Erythroblast (primary cell): Measurements from ENCODE around the gene CRLF2.
"Not testable (repeated sequence)": the region's sequence is repeated elsewhere in the genome, so short reads cannot be mapped to it uniquely, and the experiment has no call there.

Source experiments
- DNase-seq, 2 experiments: peaks; one replicate each; lab custom pipeline; 2025; lab: John Stamatoyannopoulos, UW
- GATA1 ChIP-seq: IDR thresholded peaks from 2 replicates; pipeline ENCODE4 v1.6.1; 2011; ENCODE audit warnings: low read depth, mild to moderate bottlenecking, control low read depth, low read length, moderate library complexity
- POLR2A ChIP-seq: IDR thresholded peaks from 2 replicates; pipeline ENCODE4 v1.6.1; 2011; ENCODE audit warnings: mild to moderate bottlenecking, low read length

CRLF2 gene

DNA sequence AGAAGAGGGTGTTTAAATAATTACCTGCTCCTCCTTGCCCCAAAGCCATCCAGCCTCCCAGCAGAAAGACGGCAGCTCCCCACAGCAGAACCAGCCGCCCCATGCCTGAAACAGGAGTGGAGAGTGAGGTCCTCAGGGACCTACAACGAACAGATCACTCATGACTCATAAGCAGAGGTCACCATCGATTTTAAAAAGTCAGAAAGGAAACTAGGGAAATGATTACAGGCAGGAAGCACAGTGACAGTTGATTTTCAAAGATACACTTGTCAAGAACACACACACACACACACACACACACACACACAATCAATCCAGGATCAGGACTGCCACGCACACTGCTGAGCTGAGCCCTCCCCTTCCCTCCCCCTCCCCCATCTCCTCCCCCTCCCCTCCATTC, at the start of gene CRLF2:
Gene CRLF2, minus strand, starts transcription at position 118 of the 400 bp plus-strand sequence. Its CDS starts 15 bp downstream, at position 103.
- TF ChIP-seq GATA1 (no peak), POLR2A (no peak)
- no peak for DNase-seq

DNA sequence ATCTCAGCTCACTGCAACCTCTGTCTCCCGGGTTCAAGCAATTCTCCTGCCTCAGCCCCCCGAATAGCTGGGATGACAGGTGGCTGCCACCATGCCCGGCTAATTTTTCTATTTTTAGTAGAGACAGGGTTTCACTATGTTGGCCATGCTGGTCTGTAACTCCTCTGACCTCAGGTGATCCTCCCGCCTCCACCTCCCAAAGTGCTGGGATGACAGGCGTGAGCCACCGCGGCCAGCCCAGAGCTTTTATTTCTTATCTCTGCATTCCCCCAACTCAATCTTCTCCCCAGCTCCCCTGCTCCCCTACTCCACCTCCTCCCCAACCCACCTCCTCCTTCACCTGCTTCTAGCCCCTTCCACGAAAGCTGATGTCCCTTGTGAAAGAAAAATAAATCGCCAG, 49.3 kb upstream of the CRLF2 start:
- DNase-seq = not testable (repeated sequence)

DNA sequence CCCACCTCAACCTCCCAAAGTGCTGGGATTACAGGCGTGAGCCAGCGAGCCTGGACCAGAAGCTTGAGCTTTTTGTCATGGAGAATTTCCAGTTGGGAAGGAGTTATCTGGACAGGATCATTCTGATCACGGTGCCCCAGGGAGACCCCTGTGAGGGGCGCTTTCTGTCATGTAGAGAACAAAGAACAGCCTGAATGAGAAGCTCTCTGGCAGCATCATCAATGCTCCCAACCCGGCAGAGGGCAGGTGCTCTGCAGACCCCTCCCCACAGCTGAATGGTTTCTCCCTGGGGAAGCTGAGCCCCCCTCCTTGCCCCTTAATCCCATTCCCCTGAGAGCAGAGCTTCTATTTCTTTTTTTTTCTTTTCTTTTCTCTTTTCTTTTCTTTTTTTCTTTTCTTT, 48.8 kb upstream of the CRLF2 start:
- no peak for DNase-seq
- TF ChIP-seq GATA1 (no peak), POLR2A (no peak)

DNA sequence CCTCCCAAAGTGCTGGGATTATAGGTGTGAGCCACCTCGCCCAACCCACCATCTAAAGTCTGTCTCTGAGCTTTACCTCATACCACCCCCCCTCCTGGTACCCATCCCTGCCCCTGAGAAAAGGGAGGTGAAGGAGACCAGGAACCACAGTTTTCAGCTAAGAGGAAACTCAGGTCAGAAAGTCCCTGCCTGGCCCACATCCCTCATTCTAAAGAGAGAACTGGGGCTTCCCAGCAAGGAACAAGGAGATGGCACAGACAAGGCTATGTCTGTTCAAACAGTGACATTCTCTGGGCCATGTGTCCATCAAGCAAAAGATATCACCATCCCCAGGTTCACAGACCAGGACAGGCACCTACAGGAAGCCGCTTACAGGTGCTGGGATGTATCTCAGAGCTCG, 40.4 kb upstream of the CRLF2 start:
- TF ChIP-seq GATA1 = no peak
- no peak for TF ChIP-seq POLR2A
- DNase-seq = no peak

DNA sequence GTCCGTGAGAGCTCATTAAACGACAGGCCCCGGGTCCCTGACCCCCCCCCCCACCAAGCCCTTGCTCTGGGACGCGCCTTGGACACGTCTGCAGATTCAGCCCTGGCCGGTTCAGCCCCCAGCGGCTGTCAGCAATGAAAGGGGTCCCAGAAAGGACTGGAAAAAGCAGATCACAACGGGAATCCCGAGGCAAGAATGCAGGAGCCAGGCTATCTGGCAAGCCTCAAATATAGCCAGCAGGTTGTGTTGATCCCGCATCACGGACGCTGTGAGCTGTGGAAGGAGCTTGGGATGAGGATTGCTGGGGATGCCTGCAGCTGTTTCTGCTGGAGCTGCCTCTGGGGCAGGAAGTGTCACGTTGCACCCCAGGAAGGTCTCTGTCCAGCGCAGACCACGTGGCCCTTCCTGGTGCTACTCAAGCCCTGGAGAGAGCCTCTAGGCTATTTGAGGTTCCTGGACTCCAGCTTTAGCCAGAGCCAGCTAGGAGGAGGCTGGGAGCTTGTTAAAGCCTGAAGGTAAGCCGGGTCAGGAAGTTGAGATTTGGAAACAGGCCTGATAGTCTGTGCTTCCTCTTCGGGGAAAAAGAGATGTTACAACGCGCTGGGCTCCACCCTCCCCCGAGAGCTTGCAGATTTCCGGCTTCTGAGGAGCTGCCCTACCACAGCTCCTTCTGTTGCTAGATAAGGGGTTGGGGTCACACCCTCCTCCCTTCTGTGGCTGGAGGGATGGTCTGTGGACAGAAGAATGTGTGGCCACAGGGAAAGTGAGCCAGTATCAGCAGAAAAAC, 36.8 kb upstream of the CRLF2 start:
- DNase-seq = no peak
- TF ChIP-seq GATA1 (no peak), POLR2A (peak; percentile 39)

GRCh38 chrX:1248331-1249061, 36.0 kb upstream of the CRLF2 start:
- TF ChIP-seq GATA1 (no peak), POLR2A (no peak)
- DNase-seq = no peak

- TF ChIP-seq GATA1 (no peak), POLR2A (no peak)
- DNase-seq = peak; percentile 66 to 77
Measured at GRCh38 chrX:1246816-1247215, 34.4 kb upstream of the CRLF2 start.

DNA sequence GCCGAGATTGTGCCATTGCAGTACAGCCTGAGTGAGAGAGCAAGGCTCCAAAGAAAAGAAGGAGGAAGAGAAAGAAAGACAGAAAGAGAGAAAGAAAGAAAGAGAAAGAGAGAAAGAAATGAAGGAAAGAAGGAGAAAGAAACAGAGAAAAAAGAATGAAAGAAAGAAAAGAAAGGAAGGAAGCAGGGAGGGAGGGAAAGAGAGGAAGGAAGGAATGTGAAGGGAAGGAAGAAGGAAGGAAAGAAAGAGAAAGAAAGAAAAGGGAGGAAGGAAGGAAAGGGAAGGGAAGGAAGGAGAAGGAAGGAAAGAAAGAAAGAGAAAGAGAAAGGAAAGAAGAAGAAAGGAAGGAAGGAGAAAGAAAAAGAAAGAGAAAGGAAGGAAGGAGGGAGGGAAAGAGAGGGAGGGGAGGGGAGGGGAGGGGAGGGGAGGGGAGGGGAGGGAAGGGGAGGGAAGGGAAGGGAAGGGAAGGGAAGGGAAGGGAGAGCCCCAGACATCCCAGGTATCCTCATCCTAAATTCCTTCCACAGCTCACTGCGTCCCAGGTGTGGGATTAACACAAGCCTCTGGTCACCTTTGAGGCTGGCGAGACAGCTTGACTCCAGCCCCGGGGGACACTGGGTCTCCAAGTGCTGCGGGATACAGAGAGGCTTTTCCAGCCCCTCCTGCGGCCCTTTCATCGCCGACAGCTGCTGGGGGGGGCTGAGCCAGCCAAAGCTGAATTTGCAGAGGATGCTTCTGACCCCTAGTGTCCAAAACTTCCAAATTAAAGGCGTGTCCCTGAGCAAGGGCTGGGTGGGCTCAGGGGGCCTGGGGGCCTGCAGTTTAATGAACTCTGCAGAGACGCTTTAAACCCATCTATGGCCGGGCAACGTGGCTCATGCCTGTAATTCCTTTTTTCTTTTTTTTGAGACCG, 32.0 kb upstream of the CRLF2 start:
- TF ChIP-seq POLR2A (no peak), GATA1 (no peak)
- DNase-seq = no peak

DNA sequence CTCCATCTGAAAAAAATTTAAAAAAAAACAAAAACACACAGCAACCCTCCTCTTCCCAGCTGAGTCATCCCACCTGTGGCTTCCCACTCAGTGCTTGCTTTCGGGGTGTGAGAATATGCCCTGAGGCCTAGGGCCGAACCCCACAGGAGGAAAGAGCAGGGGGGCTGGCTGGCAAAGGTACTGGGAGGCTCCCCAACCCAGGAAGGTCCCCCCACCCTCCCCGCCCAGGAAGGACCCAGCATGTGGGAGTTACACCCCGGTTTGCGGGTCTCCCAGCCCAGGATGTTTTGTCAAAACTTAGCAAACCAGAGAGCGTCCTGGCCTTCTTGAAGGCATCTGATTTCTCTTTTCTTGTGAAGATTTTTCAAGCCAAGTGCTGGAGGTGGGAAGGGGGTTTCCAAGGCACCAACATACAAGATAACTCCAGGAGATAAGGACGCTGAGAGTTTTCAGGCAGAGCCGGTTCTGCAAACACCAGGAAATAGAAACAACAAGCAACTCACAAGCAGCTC, 30.5 kb upstream of the CRLF2 start:
- TF ChIP-seq POLR2A (no peak), GATA1 (no peak)
- DNase-seq = no peak

DNA sequence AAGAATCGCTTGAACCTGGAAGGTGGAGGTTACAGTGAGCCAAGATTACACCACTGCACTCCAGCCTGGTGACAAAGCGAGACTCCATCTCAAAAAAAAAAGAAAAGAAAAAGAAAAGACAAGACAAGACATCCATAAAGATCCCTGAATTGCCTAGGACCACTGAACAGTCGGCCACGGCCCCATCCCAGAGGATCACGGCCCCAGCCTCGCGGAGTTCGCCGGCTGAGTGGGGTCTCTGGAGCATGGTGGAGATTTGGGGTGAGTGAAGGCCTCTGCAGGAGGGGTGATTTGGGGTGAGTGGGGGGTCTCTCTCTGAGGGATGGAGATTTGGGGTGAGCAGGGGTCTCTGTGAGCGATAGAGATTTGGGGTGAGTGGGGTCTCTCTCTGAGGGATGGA, 28.1 kb upstream of the CRLF2 start:
- not testable (repeated sequence) for DNase-seq

GRCh38 chrX:1239681-1240142, 27.3 kb upstream of the CRLF2 start:
- DNase-seq = no peak
- TF ChIP-seq GATA1 (no peak), POLR2A (no peak)

GRCh38 chrX:1231850-1232465, 19.5 kb upstream of the CRLF2 start:
- DNase-seq = no peak
- no peak for TF ChIP-seq GATA1
- TF ChIP-seq POLR2A = no peak

- DNase-seq = not testable (repeated sequence)
Measured at GRCh38 chrX:1228101-1228500, 15.7 kb upstream of the CRLF2 start.
